ENCODE data around the gene NF1. TPM values are rescaled to one million over a fixed set of nuclear protein-coding genes. Genes with fewer than 3 reads are reported as not detected.

Gene NF1, protein sequence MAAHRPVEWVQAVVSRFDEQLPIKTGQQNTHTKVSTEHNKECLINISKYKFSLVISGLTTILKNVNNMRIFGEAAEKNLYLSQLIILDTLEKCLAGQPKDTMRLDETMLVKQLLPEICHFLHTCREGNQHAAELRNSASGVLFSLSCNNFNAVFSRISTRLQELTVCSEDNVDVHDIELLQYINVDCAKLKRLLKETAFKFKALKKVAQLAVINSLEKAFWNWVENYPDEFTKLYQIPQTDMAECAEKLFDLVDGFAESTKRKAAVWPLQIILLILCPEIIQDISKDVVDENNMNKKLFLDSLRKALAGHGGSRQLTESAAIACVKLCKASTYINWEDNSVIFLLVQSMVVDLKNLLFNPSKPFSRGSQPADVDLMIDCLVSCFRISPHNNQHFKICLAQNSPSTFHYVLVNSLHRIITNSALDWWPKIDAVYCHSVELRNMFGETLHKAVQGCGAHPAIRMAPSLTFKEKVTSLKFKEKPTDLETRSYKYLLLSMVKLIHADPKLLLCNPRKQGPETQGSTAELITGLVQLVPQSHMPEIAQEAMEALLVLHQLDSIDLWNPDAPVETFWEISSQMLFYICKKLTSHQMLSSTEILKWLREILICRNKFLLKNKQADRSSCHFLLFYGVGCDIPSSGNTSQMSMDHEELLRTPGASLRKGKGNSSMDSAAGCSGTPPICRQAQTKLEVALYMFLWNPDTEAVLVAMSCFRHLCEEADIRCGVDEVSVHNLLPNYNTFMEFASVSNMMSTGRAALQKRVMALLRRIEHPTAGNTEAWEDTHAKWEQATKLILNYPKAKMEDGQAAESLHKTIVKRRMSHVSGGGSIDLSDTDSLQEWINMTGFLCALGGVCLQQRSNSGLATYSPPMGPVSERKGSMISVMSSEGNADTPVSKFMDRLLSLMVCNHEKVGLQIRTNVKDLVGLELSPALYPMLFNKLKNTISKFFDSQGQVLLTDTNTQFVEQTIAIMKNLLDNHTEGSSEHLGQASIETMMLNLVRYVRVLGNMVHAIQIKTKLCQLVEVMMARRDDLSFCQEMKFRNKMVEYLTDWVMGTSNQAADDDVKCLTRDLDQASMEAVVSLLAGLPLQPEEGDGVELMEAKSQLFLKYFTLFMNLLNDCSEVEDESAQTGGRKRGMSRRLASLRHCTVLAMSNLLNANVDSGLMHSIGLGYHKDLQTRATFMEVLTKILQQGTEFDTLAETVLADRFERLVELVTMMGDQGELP (N-terminal part only)
- 43.6 and 47.7 TPM in 2 replicates for total RNA-seq

DNA sequence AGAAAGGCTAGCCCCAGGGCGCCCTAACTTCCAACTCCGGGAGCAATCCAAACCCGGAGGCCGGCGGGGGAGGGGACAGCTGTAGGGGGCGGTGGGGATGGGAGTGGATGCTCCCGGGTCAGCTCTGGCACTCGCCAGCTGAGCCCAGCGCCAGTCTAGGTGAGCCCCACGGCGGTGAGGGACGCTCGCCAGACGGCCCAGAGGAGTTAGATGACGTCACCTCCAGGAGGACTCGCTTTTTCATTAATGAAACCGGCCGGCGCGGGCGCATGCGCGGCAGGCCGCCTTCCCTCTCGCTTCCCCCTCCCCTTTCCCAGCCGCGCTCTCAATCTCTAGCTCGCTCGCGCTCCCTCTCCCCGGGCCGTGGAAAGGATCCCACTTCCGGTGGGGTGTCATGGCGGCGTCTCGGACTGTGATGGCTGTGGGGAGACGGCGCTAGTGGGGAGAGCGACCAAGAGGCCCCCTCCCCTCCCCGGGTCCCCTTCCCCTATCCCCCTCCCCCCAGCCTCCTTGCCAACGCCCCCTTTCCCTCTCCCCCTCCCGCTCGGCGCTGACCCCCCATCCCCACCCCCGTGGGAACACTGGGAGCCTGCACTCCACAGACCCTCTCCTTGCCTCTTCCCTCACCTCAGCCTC is at the start of gene NF1:
Gene NF1 (plus strand): TSS at position 378 of the 636 bp plus-strand sequence. CDS start 333 bp downstream, outside the sequence.

DNA sequence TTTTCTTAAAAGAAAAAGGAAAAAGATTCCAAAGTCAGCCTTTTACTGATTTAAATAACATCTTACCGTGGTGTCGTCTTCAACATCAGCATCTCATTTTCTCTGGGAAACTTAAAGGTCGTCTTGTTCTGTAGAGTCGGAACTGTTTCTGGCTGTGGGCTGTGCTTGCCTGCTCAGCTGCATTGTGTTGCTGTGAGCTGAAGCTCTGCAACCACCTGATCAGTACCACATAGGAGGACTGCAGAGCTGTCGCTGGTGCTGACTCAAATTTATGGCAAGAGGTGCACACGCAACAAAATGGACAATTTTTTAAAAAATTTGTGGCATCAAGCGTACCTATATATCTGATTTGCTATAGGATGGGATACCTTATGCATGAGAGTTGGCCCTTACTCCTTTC is 202.3 kb downstream of the NF1 start, which contains the start of gene OMG:
Gene OMG (minus strand): TSS at position 150 of the 400 bp plus-strand sequence. CDS start 908 bp downstream, outside the sequence.

DNA sequence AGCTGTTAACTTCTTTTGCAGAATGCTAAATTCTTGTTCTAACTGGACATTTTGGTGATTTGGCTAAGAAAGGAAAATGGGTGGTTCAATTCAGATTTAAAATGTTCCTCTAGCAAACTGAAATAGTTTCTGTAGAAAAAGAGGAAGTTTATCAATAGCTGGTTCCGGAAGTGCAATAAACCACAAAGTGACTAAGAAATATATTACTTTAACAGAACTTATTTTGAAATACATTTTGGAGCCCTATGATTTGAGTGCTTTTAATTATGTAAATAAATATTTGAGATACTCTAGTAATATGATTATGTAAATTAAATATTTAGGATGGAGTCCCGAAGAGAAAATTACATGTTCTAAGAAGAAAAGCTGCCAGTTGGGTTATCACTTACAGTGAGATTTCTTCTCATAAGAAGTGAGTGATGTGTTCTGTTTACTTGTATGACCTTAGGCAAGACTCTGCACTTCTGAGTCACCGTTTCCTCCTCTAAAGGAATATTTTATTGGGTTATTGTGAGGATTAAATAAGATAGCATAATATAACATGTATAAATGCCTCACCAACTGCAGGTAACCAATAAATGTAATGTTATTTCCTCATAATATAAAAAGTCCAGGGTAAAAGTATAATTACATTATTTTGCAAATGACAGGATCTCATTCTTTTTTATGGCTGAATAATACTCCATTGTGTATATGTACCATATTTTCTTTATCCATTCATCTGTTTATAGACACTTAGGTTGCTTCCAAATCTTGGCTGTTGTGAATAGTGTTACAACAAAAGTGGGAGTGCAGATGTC is 219.4 kb downstream of the NF1 start, which contains the start of gene EVI2B:
Gene EVI2B (minus strand): TSS at position 73 of the 800 bp plus-strand sequence. CDS start 8,445 bp downstream, outside the sequence.

DNA sequence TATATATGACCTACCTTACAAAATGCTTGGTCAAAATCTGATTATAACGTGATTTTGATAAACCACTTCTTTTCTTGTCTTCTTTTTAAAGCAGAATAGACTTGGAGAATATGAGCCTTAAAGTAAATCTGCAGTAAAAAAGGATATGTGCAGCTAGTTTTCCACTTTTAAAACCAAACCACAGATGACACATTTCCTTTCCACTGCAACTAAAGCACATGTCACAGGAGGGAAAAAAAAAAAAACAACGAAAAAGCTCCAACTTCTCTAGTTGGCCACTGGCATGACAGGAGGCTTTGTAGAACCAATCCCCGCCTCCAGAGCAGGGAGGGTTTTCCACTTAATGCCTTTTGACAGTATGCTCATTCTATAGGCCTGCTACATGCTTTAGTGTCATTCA is 226.7 kb downstream of the NF1 start, which contains the start of gene EVI2A:
Gene EVI2A (minus strand): TSS at position 142 of the 400 bp plus-strand sequence. CDS start 2,609 bp downstream, outside the sequence.

DNA sequence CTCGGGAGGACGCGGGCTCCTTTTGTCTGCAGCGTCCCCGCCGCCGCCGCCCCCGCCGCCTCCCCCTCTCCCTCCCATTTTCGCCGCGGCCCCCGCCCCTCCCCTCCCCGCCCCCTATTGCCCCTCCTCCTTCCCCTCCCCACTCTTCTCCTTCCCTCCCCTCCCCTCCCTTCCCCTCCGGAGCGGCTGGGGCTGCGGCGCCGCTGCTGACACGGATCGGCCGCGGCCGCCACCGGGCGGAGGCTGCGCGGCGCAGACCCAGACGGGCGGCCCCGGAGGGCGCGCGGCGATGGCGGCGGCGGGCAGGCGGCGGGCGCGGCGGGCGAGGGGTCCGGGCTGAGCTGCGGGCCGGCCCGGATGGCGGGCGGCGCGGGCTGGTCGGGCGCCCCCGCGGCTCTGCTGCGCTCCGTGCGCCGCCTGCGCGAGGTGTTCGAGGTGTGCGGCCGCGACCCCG is 296.7 kb downstream of the NF1 start, which contains the start of gene RAB11FIP4:
Gene RAB11FIP4 (plus strand): TSS at position 180 of the 454 bp plus-strand sequence. CDS start 178 bp downstream, at position 358.

Small RNAs within 50 kb of the gene (small RNA-seq; reads per million reads assigned to genes)
- gene MIR4733, result 0.29 reads per million, percentile 5 among the genes with 10 or more reads in this experiment

Other genes with a start within 250 kb of the NF1 start
- gene TEFM, start 188.7 kb upstream of the NF1 start, total RNA-seq, result 7.4 and 14.5 TPM in 2 replicates
- 0.11 and 0.39 TPM in 2 replicates for gene ADAP2, start 173.0 kb upstream of the NF1 start, total RNA-seq
- gene RNF135, start 123.9 kb upstream of the NF1 start, total RNA-seq, result 8.2 and 8.6 TPM in 2 replicates
- not detected in 2 replicates for gene OMG, start 202.3 kb downstream of the NF1 start, total RNA-seq
- gene EVI2B, start 219.1 kb downstream of the NF1 start, total RNA-seq, result not detected in 2 replicates
- gene EVI2A, start 226.6 kb downstream of the NF1 start, total RNA-seq, result 0.39 TPM in 1 of 2 replicates, not detected in the other

Measured in placental epithelial cell (primary cell).